Measurements from ENCODE around the gene SERPINA12. TPM values are rescaled to one million over a fixed set of nuclear protein-coding genes. Genes with fewer than 3 reads are reported as not detected.

SERPINA12 gene
- total RNA-seq, 1 experiment from 2014 or later, result not detected

DNA sequence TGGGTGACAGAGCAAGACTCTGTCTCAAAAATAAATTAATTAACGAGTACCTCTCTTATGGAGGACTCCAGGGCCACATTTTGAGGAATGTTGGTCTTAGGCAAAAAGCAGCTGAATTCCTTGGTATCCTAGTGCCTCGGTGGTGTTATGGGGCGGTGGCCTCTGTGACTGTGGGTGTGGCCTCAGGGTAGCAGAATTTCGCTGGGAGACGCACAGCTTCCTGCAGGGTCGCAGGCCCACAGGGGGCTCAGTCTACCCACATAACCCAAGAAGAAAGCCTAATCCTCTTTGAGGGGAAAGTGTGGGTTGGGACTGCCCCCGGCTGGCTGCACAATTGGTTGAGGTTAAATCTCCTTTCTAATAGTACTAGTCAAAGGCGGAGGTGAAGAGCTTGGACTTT is 40.8 kb upstream of the SERPINA12 start:
- Histone ChIP-seq H3K14ac (ENCODE audit: insufficient read depth, low read length) (no peak overlapping the region), H4K91ac (ENCODE audit: insufficient read length, low read depth, low read length) (no peak overlapping the region), H3K4ac (ENCODE audit: low read depth, low read length) (no peak overlapping the region), H3K27ac (ENCODE audit: insufficient read length, low read depth, low read length) (no peak overlapping the region), H3K79me2 (ENCODE audit: insufficient read depth, low read length) (no peaks in the 10 kb centered on the region), H3K9ac (ENCODE audit: extremely low read depth, insufficient read length, low read length) (no peak overlapping the region), H3T11ph (ENCODE audit: low read length) (no peak overlapping the region), H3K56ac (ENCODE audit: insufficient read length, low read depth, low read length) (no peak overlapping the region), H2AFZ (ENCODE audit: low read length) (no peak overlapping the region), H3K23me2 (ENCODE audit: insufficient read length, low read depth, low read length, poor library complexity, severe bottlenecking) (no peaks in the 10 kb centered on the region), H3K4me1 (ENCODE audit: insufficient read depth, low read length) (no peaks in the 10 kb centered on the region), H3K9me3 (ENCODE audit: control insufficient read depth, low read depth, low read length) (no peaks in the 10 kb centered on the region), H2BK20ac (ENCODE audit: low read depth, low read length, poor library complexity, severe bottlenecking) (no peak overlapping the region), H2AK5ac (ENCODE audit: insufficient read length, low read length) (no peak overlapping the region), H3K4me2 (ENCODE audit: insufficient read depth, insufficient read length, low read length) (no peak overlapping the region), H4K20me1 (ENCODE audit: control insufficient read depth, insufficient read depth, insufficient read length) (no peaks in the 10 kb centered on the region), H2BK15ac (ENCODE audit: low read depth, low read length) (no peak overlapping the region), H4K5ac (ENCODE audit: insufficient read length, low read depth, low read length) (no peak overlapping the region), H3K23ac (ENCODE audit: insufficient read length, low read depth, low read length) (no peak overlapping the region), H2BK12ac (ENCODE audit: insufficient read length, low read depth, low read length) (no peak overlapping the region), H2BK120ac (ENCODE audit: low read depth, low read length, poor library complexity, severe bottlenecking) (no peak overlapping the region), H2BK5ac (ENCODE audit: insufficient read length, low read length) (no peak overlapping the region), H4K8ac (replicated peaks; ENCODE audit: insufficient read length, low read depth, low read length) (no peak overlapping the region), H3K79me1 (ENCODE audit: insufficient read depth, low read depth, low read length, poor library complexity, severe bottlenecking) (no peaks in the 10 kb centered on the region), H3K18ac (ENCODE audit: insufficient read length, low read depth, low read length) (no peak overlapping the region), H3K27me3 (ENCODE audit: insufficient read depth, low read length) (no peaks in the 10 kb centered on the region)
- Mint-ChIP-seq H3K36me3 (ENCODE audit: insufficient read depth in 1 of 3, low read depth in 3 of 3) (peaks cover 2 to 3% (median 3%) of the 10 kb centered on the region in 3 experiments; a peak in 3 of 7 replicates), H3K4me3 (no peak overlapping the region), H3K9me3 (peaks cover 12 to 15% of the 10 kb centered on the region in 2 experiments), H3K27me3 (ENCODE audit: low read depth) (peaks cover 27% of the 10 kb centered on the region), H3K4me1 (peaks cover 12% of the 10 kb centered on the region in 2 experiments), H3K27ac (no peak overlapping the region)
- WGBS (ENCODE audit: extremely low coverage, insufficient read length, low lambda C conversion rate), result no CpG with 5 or more reads among the region's 8 CpGs
- TF ChIP-seq CTCF (conservative IDR thresholded peaks at IDR 0.05), result no peak
- DNase-seq, result peak; percentile 45

All from H9 (cell line).